Measurements from ENCODE around the gene NIF3L1. TPM values are rescaled to one million over a fixed set of nuclear protein-coding genes. Genes with fewer than 3 reads are reported as not detected.

The NIF3L1 gene
- total RNA-seq: 12.6 and 14.4 TPM in 2 replicates

- peak; percentile 96 to 97 for DNase-seq (ENCODE audit: low read depth in 2 of 2)
These were observed at the start of gene NIF3L1, which contains the start of gene PPIL3 for GRCh38 chr2:200888704-200889625. NIF3L1 (plus strand) TSS chr2:200889371; CDS start chr2:200891944, 2,573 bp downstream. PPIL3 (minus strand) TSS chr2:200889077; CDS start chr2:200887615, 1,462 bp downstream.

GRCh38 chr2:200839513-200839912 is 49.7 kb upstream of the NIF3L1 start:
- no peak for DNase-seq (ENCODE audit: low read depth in 2 of 2)

GRCh38 chr2:200843993-200844948 is 44.9 kb upstream of the NIF3L1 start:
- no peak for DNase-seq (ENCODE audit: low read depth in 2 of 2)

- DNase-seq (ENCODE audit: low read depth in 2 of 2): no peak
These were observed 44.0 kb upstream of the NIF3L1 start for GRCh38 chr2:200845194-200845593.

GRCh38 chr2:200845669-200846325 is 43.4 kb upstream of the NIF3L1 start:
- no peak for DNase-seq (ENCODE audit: low read depth in 2 of 2)

- DNase-seq (ENCODE audit: low read depth in 2 of 2): no peak
These were observed 41.9 kb upstream of the NIF3L1 start for GRCh38 chr2:200847269-200847668.

- no peak for DNase-seq (ENCODE audit: low read depth in 2 of 2)
These were observed 41.2 kb upstream of the NIF3L1 start for GRCh38 chr2:200847939-200848338.

GRCh38 chr2:200850512-200851256 is 38.5 kb upstream of the NIF3L1 start:
- no peak for DNase-seq (ENCODE audit: low read depth in 2 of 2)

GRCh38 chr2:200851398-200852248 is 37.5 kb upstream of the NIF3L1 start:
- DNase-seq (ENCODE audit: low read depth in 2 of 2): no peak

GRCh38 chr2:200852605-200853004 is 36.6 kb upstream of the NIF3L1 start:
- no peak for DNase-seq (ENCODE audit: low read depth in 2 of 2)

- no peak for DNase-seq (ENCODE audit: low read depth in 2 of 2)
These were observed 32.4 kb upstream of the NIF3L1 start for GRCh38 chr2:200856806-200857205.

- DNase-seq (ENCODE audit: low read depth in 2 of 2): peak in 1 of 2 donors; percentile 57
These were observed 28.9 kb upstream of the NIF3L1 start for GRCh38 chr2:200860092-200860795.

GRCh38 chr2:200861617-200862155 is 27.5 kb upstream of the NIF3L1 start:
- DNase-seq (ENCODE audit: low read depth in 2 of 2): no peak

- DNase-seq (ENCODE audit: low read depth in 2 of 2): peak; percentile 57 to 85
These were observed 26.6 kb upstream of the NIF3L1 start for GRCh38 chr2:200862532-200863000.

GRCh38 chr2:200863782-200864175 is 25.4 kb upstream of the NIF3L1 start:
- peak in 1 of 2 donors; percentile 25 for DNase-seq (ENCODE audit: low read depth in 2 of 2)

GRCh38 chr2:200864176-200865034 is 24.8 kb upstream of the NIF3L1 start, which contains the start of gene CLK1:
CLK1 (minus strand) TSS chr2:200864658; CDS start chr2:200861862, 2,796 bp downstream.
- peak; percentile 90 to 94 for DNase-seq (ENCODE audit: low read depth in 2 of 2)

GRCh38 chr2:200869014-200869413 is 20.2 kb upstream of the NIF3L1 start:
- no peak for DNase-seq (ENCODE audit: low read depth in 2 of 2)

Measured in dermis microvascular lymphatic vessel endothelial cell (primary cell).